ENCODE results near the gene NT5DC3.

Gene NT5DC3

GRCh38 chr12:103877288-103877687, 36.3 kb upstream of the NT5DC3 start:
- no peaks in the 10 kb centered on the region for H3K4me1 ChIP-seq (ENCODE audit: control insufficient read depth, insufficient read depth, low read length)

GRCh38 chr12:103875666-103876065, 34.6 kb upstream of the NT5DC3 start:
- Histone ChIP-seq H3K4me3 (ENCODE audit: low read length) (no peak overlapping the region), H3K27me3 (ENCODE audit: control insufficient read depth, insufficient read depth, low read length) (no peaks in the 10 kb centered on the region), H3K4me1 (ENCODE audit: control insufficient read depth, insufficient read depth, low read length) (no peaks in the 10 kb centered on the region), H3K9ac (ENCODE audit: low read length) (no peak overlapping the region), H3K36me3 (ENCODE audit: control insufficient read depth, insufficient read depth, low read length) (no peaks in the 10 kb centered on the region), H3K9me3 (ENCODE audit: control insufficient read depth, low read length) (no peaks in the 10 kb centered on the region)

More at GRCh38 chr12:103877288-103877687, 36.3 kb upstream of the NT5DC3 start:
- H3K27me3 ChIP-seq (ENCODE audit: control insufficient read depth, insufficient read depth, low read length), result no peaks in the 10 kb centered on the region
- H3K4me3 ChIP-seq (ENCODE audit: low read length), result no peak overlapping the region
- H3K36me3 ChIP-seq (ENCODE audit: control insufficient read depth, insufficient read depth, low read length), result no peaks in the 10 kb centered on the region
- no peak overlapping the region for H3K9ac ChIP-seq (ENCODE audit: low read length)
- no peaks in the 10 kb centered on the region for H3K9me3 ChIP-seq (ENCODE audit: control insufficient read depth, low read length)

- no peak overlapping the region for H3K9ac ChIP-seq (ENCODE audit: low read length)
- H3K27me3 ChIP-seq (ENCODE audit: control insufficient read depth, insufficient read depth, low read length), result no peaks in the 10 kb centered on the region
- no peaks in the 10 kb centered on the region for H3K4me1 ChIP-seq (ENCODE audit: control insufficient read depth, insufficient read depth, low read length)
- H3K4me3 ChIP-seq (ENCODE audit: low read length), result no peak overlapping the region
- no peaks in the 10 kb centered on the region for H3K36me3 ChIP-seq (ENCODE audit: control insufficient read depth, insufficient read depth, low read length)
- no peaks in the 10 kb centered on the region for H3K9me3 ChIP-seq (ENCODE audit: control insufficient read depth, low read length)
These were observed 27.2 kb upstream of the NT5DC3 start for GRCh38 chr12:103868215-103868614.

GRCh38 chr12:103865151-103865730, 24.2 kb upstream of the NT5DC3 start:
- Histone ChIP-seq H3K4me3 (ENCODE audit: low read length) (no peak overlapping the region), H3K9me3 (ENCODE audit: control insufficient read depth, low read length) (no peaks in the 10 kb centered on the region), H3K9ac (ENCODE audit: low read length) (no peak overlapping the region), H3K36me3 (ENCODE audit: control insufficient read depth, insufficient read depth, low read length) (no peaks in the 10 kb centered on the region), H3K27me3 (ENCODE audit: control insufficient read depth, insufficient read depth, low read length) (no peaks in the 10 kb centered on the region), H3K4me1 (ENCODE audit: control insufficient read depth, insufficient read depth, low read length) (no peaks in the 10 kb centered on the region)

GRCh38 chr12:103864710-103865109, 23.7 kb upstream of the NT5DC3 start:
- Histone ChIP-seq H3K4me1 (ENCODE audit: control insufficient read depth, insufficient read depth, low read length) (peaks cover 2% of the 10 kb centered on the region), H3K36me3 (ENCODE audit: control insufficient read depth, insufficient read depth, low read length) (no peaks in the 10 kb centered on the region)

GRCh38 chr12:103858953-103859601, 18.0 kb upstream of the NT5DC3 start:
- Histone ChIP-seq H3K4me3 (ENCODE audit: low read length) (no peak overlapping the region), H3K9me3 (ENCODE audit: control insufficient read depth, low read length) (no peaks in the 10 kb centered on the region), H3K36me3 (ENCODE audit: control insufficient read depth, insufficient read depth, low read length) (no peaks in the 10 kb centered on the region), H3K9ac (ENCODE audit: low read length) (no peak overlapping the region), H3K27me3 (ENCODE audit: control insufficient read depth, insufficient read depth, low read length) (no peaks in the 10 kb centered on the region), H3K4me1 (ENCODE audit: control insufficient read depth, insufficient read depth, low read length) (peaks cover 6% of the 10 kb centered on the region)

More at GRCh38 chr12:103864710-103865109, 23.7 kb upstream of the NT5DC3 start:
- Histone ChIP-seq H3K9ac (ENCODE audit: low read length) (no peak overlapping the region), H3K27me3 (ENCODE audit: control insufficient read depth, insufficient read depth, low read length) (no peaks in the 10 kb centered on the region), H3K4me3 (ENCODE audit: low read length) (no peak overlapping the region), H3K9me3 (ENCODE audit: control insufficient read depth, low read length) (no peaks in the 10 kb centered on the region)

GRCh38 chr12:103858335-103858734, 17.3 kb upstream of the NT5DC3 start:
- Histone ChIP-seq H3K4me3 (ENCODE audit: low read length) (no peak overlapping the region), H3K9me3 (ENCODE audit: control insufficient read depth, low read length) (no peaks in the 10 kb centered on the region), H3K36me3 (ENCODE audit: control insufficient read depth, insufficient read depth, low read length) (no peaks in the 10 kb centered on the region), H3K4me1 (ENCODE audit: control insufficient read depth, insufficient read depth, low read length) (peaks cover 6% of the 10 kb centered on the region), H3K27me3 (ENCODE audit: control insufficient read depth, insufficient read depth, low read length) (no peaks in the 10 kb centered on the region), H3K9ac (ENCODE audit: low read length) (no peak overlapping the region)

- H3K36me3 ChIP-seq (ENCODE audit: control insufficient read depth, insufficient read depth, low read length), result no peaks in the 10 kb centered on the region
- no peaks in the 10 kb centered on the region for H3K27me3 ChIP-seq (ENCODE audit: control insufficient read depth, insufficient read depth, low read length)
- no peaks in the 10 kb centered on the region for H3K9me3 ChIP-seq (ENCODE audit: control insufficient read depth, low read length)
- H3K9ac ChIP-seq (ENCODE audit: low read length), result no peak overlapping the region
- H3K4me3 ChIP-seq (ENCODE audit: low read length), result no peak overlapping the region
- peaks cover 6% of the 10 kb centered on the region for H3K4me1 ChIP-seq (ENCODE audit: control insufficient read depth, insufficient read depth, low read length)
These were observed 16.1 kb upstream of the NT5DC3 start for GRCh38 chr12:103857164-103857563.

GRCh38 chr12:103855896-103856657, 15.0 kb upstream of the NT5DC3 start:
- no peaks in the 10 kb centered on the region for H3K27me3 ChIP-seq (ENCODE audit: control insufficient read depth, insufficient read depth, low read length)
- peaks cover 6% of the 10 kb centered on the region for H3K4me1 ChIP-seq (ENCODE audit: control insufficient read depth, insufficient read depth, low read length)
- no peak overlapping the region for H3K9ac ChIP-seq (ENCODE audit: low read length)

GRCh38 chr12:103855036-103855712, 14.1 kb upstream of the NT5DC3 start:
- no peaks in the 10 kb centered on the region for H3K27me3 ChIP-seq (ENCODE audit: control insufficient read depth, insufficient read depth, low read length)
- H3K9me3 ChIP-seq (ENCODE audit: control insufficient read depth, low read length), result no peaks in the 10 kb centered on the region
- no peak overlapping the region for H3K4me3 ChIP-seq (ENCODE audit: low read length)
- H3K36me3 ChIP-seq (ENCODE audit: control insufficient read depth, insufficient read depth, low read length), result no peaks in the 10 kb centered on the region
- no peak overlapping the region for H3K9ac ChIP-seq (ENCODE audit: low read length)
- H3K4me1 ChIP-seq (ENCODE audit: control insufficient read depth, insufficient read depth, low read length), result peaks cover 6% of the 10 kb centered on the region

More at GRCh38 chr12:103855896-103856657, 15.0 kb upstream of the NT5DC3 start:
- Histone ChIP-seq H3K4me3 (ENCODE audit: low read length) (no peak overlapping the region), H3K9me3 (ENCODE audit: control insufficient read depth, low read length) (no peaks in the 10 kb centered on the region), H3K36me3 (ENCODE audit: control insufficient read depth, insufficient read depth, low read length) (no peaks in the 10 kb centered on the region)

- H3K27me3 ChIP-seq (ENCODE audit: control insufficient read depth, insufficient read depth, low read length), result no peaks in the 10 kb centered on the region
- no peaks in the 10 kb centered on the region for H3K36me3 ChIP-seq (ENCODE audit: control insufficient read depth, insufficient read depth, low read length)
- H3K9me3 ChIP-seq (ENCODE audit: control insufficient read depth, low read length), result no peaks in the 10 kb centered on the region
- no peak overlapping the region for H3K4me3 ChIP-seq (ENCODE audit: low read length)
- H3K9ac ChIP-seq (ENCODE audit: low read length), result no peak overlapping the region
- H3K4me1 ChIP-seq (ENCODE audit: control insufficient read depth, insufficient read depth, low read length), result peaks cover 2% of the 10 kb centered on the region
These were observed 13.4 kb upstream of the NT5DC3 start for GRCh38 chr12:103854372-103854973.

All from mucosa of stomach (tissue), 1 donor.